Left lobe of liver (tissue), 2 donors: ENCODE data around the gene FBXO44. TPM values are rescaled to one million over a fixed set of nuclear protein-coding genes. Genes with fewer than 3 reads are reported as not detected.

Experiments
- ATAC-seq: fragments of 200-7000 bp; cut with Tn5 transposase; one replicate; pipeline ENCODE4 v1.9.1; 2020; ENCODE audit warnings: mild to moderate bottlenecking, moderate library complexity
- DNase-seq: peaks from one replicate; pipeline ENCODE4 v3.0.0-alpha.2; 2020; ENCODE audit warnings: low spot score
- total RNA-seq: library from RNA; stranded (reverse); gene quantifications from one replicate; pipeline ENCODE4 v1.2.1, GENCODE V29; 2021
- donor health status: DM: no; HTN: no; CAD: no; lungs with moderate emphysema.
- donor health status: DM: no; HTN: yes; CAD: no.

Gene FBXO44
- total RNA-seq, 1 donor from 2014 or later = 11.6 TPM

DNA sequence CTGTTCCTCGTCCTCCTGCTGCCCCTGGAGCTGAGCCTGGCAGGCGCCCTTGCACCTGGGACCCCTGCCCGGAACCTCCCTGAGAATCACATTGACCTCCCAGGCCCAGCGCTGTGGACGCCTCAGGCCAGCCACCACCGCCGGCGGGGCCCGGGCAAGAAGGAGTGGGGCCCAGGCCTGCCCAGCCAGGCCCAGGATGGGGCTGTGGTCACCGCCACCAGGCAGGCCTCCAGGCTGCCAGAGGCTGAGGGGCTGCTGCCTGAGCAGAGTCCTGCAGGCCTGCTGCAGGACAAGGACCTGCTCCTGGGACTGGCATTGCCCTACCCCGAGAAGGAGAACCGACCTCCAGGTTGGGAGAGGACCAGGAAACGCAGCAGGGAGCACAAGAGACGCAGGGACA is 51.6 kb downstream of the FBXO44 start:
- DNase-seq = no peak
- ATAC-seq = no peak

GRCh38 chr1:11707621-11708276 is 53.1 kb downstream of the FBXO44 start:
- DNase-seq (peak; percentile 76), ATAC-seq (peak; percentile 87)

GRCh38 chr1:11708554-11709350 is 54.1 kb downstream of the FBXO44 start:
- DNase-seq (no peak), ATAC-seq (no peak)

DNA sequence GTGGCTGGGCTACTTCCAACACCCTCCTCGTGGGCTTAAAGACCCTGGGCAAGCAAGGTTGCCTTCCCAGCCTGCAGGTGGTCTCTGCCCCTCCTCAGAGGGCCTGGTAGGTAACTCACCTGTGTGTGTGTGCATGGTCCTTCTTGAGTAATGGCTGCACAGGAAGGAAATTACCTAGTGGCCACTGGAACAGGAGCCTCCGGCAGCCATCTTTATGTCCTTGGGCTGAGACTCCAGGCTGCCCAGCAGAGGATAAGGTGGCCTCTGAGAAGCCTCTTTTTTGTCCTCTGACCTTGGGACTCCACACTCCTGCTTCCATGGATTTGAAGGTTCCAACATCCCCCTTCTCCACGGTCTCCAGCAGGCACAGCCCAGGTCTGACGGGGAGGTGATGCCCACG is 56.8 kb downstream of the FBXO44 start:
- DNase-seq (no peak), ATAC-seq (no peak)

DNA sequence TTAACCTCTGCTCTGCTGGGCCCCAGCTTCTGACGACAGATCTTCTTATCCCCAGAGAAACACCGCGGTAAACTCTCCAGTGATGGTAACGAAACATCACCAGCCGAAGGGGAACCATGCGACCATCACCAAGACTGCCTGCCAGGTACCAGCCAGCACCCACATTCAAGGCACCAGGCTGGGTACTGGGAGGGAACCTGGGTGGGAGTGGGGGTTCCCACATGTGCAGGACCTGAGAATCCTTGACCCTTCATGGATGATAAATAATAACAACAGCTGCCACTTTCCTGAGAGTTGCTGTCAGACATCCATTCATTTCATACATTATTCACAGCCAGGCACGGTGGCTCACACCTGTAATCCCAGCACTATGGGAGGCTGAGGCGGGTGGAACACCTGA is 57.6 kb downstream of the FBXO44 start:
- no peak for ATAC-seq
- DNase-seq = no peak

Other genes starting within 250 kb of the FBXO44 start
- not detected for gene DISP3, start 175.7 kb upstream of the FBXO44 start, total RNA-seq
- 15.0 TPM for gene FBXO2, start 448 bp upstream of the FBXO44 start, total RNA-seq
- 12.0 TPM for gene FBXO6, start 9.3 kb downstream of the FBXO44 start, total RNA-seq
- 28.3 TPM for gene MAD2L2, start 26.3 kb downstream of the FBXO44 start, total RNA-seq
- not detected for gene DRAXIN, start 36.8 kb downstream of the FBXO44 start, total RNA-seq
- gene AGTRAP, start 81.3 kb downstream of the FBXO44 start, total RNA-seq = 9.0 TPM
- gene C1orf167, start 107.3 kb downstream of the FBXO44 start, total RNA-seq = not detected
- gene MTHFR, start 151.1 kb downstream of the FBXO44 start, total RNA-seq = 14.9 TPM
- gene CLCN6, start 151.3 kb downstream of the FBXO44 start, total RNA-seq = 10.8 TPM
- gene NPPA, start 192.9 kb downstream of the FBXO44 start, total RNA-seq = not detected
- not detected for gene NPPB, start 204.1 kb downstream of the FBXO44 start, total RNA-seq